COLO668 (cell line): ENCODE data around the gene KLRK1.
"Not testable (repeated sequence)": the region's sequence is repeated elsewhere in the genome, so short reads cannot be mapped to it uniquely, and the experiment has no call there.

ENCODE experiments used
- DNase-seq: peaks from one replicate; lab custom pipeline; 2025; ENCODE audit not compliant: unreplicated experiment; lab: John Stamatoyannopoulos, UW

The KLRK1 gene

GRCh38 chr12:10388624-10389413 is 1.0 kb downstream of the KLRK1 start:
- DNase-seq = no peak

GRCh38 chr12:10387498-10387897 is 2.3 kb downstream of the KLRK1 start:
- not testable (repeated sequence) for DNase-seq

- DNase-seq = no peak
Observed at GRCh38 chr12:10386857-10387256, 3.0 kb downstream of the KLRK1 start.

GRCh38 chr12:10385166-10385613 is 4.7 kb downstream of the KLRK1 start:
- no peak for DNase-seq

- DNase-seq = no peak
Observed at GRCh38 chr12:10384191-10384590, 5.7 kb downstream of the KLRK1 start.

- no peak for DNase-seq
Observed at GRCh38 chr12:10381928-10382628, 7.8 kb downstream of the KLRK1 start.

- not testable (repeated sequence) for DNase-seq
Observed at GRCh38 chr12:10378737-10379136, 11.1 kb downstream of the KLRK1 start.

- no peak for DNase-seq
Observed at GRCh38 chr12:10374624-10375018, 15.2 kb downstream of the KLRK1 start.

GRCh38 chr12:10372559-10372958 is 17.3 kb downstream of the KLRK1 start:
- DNase-seq = no peak

GRCh38 chr12:10371893-10372535 is 17.8 kb downstream of the KLRK1 start:
- DNase-seq = not testable (repeated sequence)

- DNase-seq = no peak
Observed at GRCh38 chr12:10369557-10370415, 20.1 kb downstream of the KLRK1 start.

GRCh38 chr12:10368206-10369171 is 21.4 kb downstream of the KLRK1 start:
- no peak for DNase-seq

GRCh38 chr12:10367714-10368113 is 22.1 kb downstream of the KLRK1 start:
- DNase-seq = not testable (repeated sequence)

- no peak for DNase-seq
Observed at GRCh38 chr12:10366875-10367274, 23.0 kb downstream of the KLRK1 start.

GRCh38 chr12:10365696-10366405 is 24.0 kb downstream of the KLRK1 start:
- DNase-seq = no peak

- peak; percentile 55 for DNase-seq
Observed at GRCh38 chr12:10364815-10365622, 24.8 kb downstream of the KLRK1 start.

GRCh38 chr12:10363914-10364814 is 25.7 kb downstream of the KLRK1 start:
- DNase-seq = peak; percentile 46

GRCh38 chr12:10363658-10363913 is 26.3 kb downstream of the KLRK1 start:
- no peak for DNase-seq
